Measurements from ENCODE around the gene MAP4. TPM values are rescaled to one million over a fixed set of nuclear protein-coding genes. Genes with fewer than 3 reads are reported as not detected.

The MAP4 gene
- total and polyA plus RNA-seq, 4 donors: 110 to 467 (median 266) TPM

GRCh38 chr3:47961815-47962606 is 54.2 kb downstream of the MAP4 start:
- DNase-seq (no peak), ATAC-seq (ENCODE audit: low FRiP score) (no peak)
- H3K36me3 ChIP-seq (ENCODE audit: control insufficient read depth in 1 of 2, insufficient read depth in 2 of 2, low read length in 1 of 2): no peaks in the 10 kb centered on the region
- H3K9me3 ChIP-seq (ENCODE audit: control insufficient read depth, low read length): no peaks in the 10 kb centered on the region
- no peaks in the 10 kb centered on the region for H3K27me3 ChIP-seq (ENCODE audit: control insufficient read depth in 1 of 2, insufficient read depth in 2 of 2, low read length in 1 of 2)
- no peak overlapping the region for H3K4me3 ChIP-seq (ENCODE audit: low read length in 2 of 2)
- no peak overlapping the region for H3K27ac ChIP-seq (ENCODE audit: low read depth in 1 of 2, low read length in 2 of 2)
- peaks cover 6 to 11% of the 10 kb centered on the region in 2 donors for H3K4me1 ChIP-seq (ENCODE audit: control insufficient read depth in 1 of 2, insufficient read depth in 2 of 2, low read length in 2 of 2)
- WGBS, 2 donors: 53 to 61% methylated on average over 5 of the region's 5 CpGs
- intact Hi-C loops (cut with DNase I): no loop called here

GRCh38 chr3:47961036-47961435 is 55.2 kb downstream of the MAP4 start:
- no peaks in the 10 kb centered on the region for H3K9me3 ChIP-seq (ENCODE audit: control insufficient read depth, low read length)
- 93 to 98% methylated on average over 1 of the region's 1 CpG for WGBS, 2 donors
- ATAC-seq (ENCODE audit: low FRiP score): no peak

GRCh38 chr3:47956521-47956920 is 59.7 kb downstream of the MAP4 start:
- WGBS, 2 donors: 92 to 94% methylated on average over 1 of the region's 1 CpG
- intact Hi-C loops (cut with DNase I): no loop called here

More at GRCh38 chr3:47961036-47961435, 55.2 kb downstream of the MAP4 start:
- Histone ChIP-seq H3K4me3 (ENCODE audit: low read length in 2 of 2) (no peak overlapping the region), H3K4me1 (ENCODE audit: control insufficient read depth in 1 of 2, insufficient read depth in 2 of 2, low read length in 2 of 2) (peaks cover 6 to 11% of the 10 kb centered on the region in 2 donors), H3K36me3 (ENCODE audit: control insufficient read depth in 1 of 2, insufficient read depth in 2 of 2, low read length in 1 of 2) (peaks cover 0 to 3% of the 10 kb centered on the region in 2 donors), H3K27me3 (ENCODE audit: control insufficient read depth in 1 of 2, insufficient read depth in 2 of 2, low read length in 1 of 2) (no peaks in the 10 kb centered on the region), H3K27ac (ENCODE audit: low read depth in 1 of 2, low read length in 2 of 2) (no peak overlapping the region)
- DNase-seq: no peak
- intact Hi-C loops (cut with DNase I): no loop called here

GRCh38 chr3:47954567-47954966 is 61.6 kb downstream of the MAP4 start:
- WGBS, 2 donors: 12 to 29% methylated on average over 1 of the region's 1 CpG
- Histone ChIP-seq H3K4me1 (ENCODE audit: control insufficient read depth in 1 of 2, insufficient read depth in 2 of 2, low read length in 2 of 2) (peaks cover 2 to 3% of the 10 kb centered on the region in 2 donors), H3K27me3 (ENCODE audit: control insufficient read depth in 1 of 2, insufficient read depth in 2 of 2, low read length in 1 of 2) (no peaks in the 10 kb centered on the region), H3K4me3 (ENCODE audit: low read length in 2 of 2) (no peak overlapping the region), H3K27ac (ENCODE audit: low read depth in 1 of 2, low read length in 2 of 2) (no peak overlapping the region), H3K9me3 (ENCODE audit: control insufficient read depth, low read length) (no peaks in the 10 kb centered on the region), H3K36me3 (ENCODE audit: control insufficient read depth in 1 of 2, insufficient read depth in 2 of 2, low read length in 1 of 2) (peaks cover 0 to 3% of the 10 kb centered on the region in 2 donors)
- ATAC-seq (ENCODE audit: low FRiP score): no peak
- no peak for DNase-seq
- intact Hi-C loops (cut with DNase I): no loop called here

More at GRCh38 chr3:47956521-47956920, 59.7 kb downstream of the MAP4 start:
- DNase-seq (no peak), ATAC-seq (ENCODE audit: low FRiP score) (no peak)
- Histone ChIP-seq H3K36me3 (ENCODE audit: control insufficient read depth in 1 of 2, insufficient read depth in 2 of 2, low read length in 1 of 2) (peaks cover 0 to 3% of the 10 kb centered on the region in 2 donors), H3K4me1 (ENCODE audit: control insufficient read depth in 1 of 2, insufficient read depth in 2 of 2, low read length in 2 of 2) (peaks cover 2 to 7% of the 10 kb centered on the region in 2 donors), H3K27me3 (ENCODE audit: control insufficient read depth in 1 of 2, insufficient read depth in 2 of 2, low read length in 1 of 2) (no peaks in the 10 kb centered on the region), H3K27ac (ENCODE audit: low read depth in 1 of 2, low read length in 2 of 2) (no peak overlapping the region), H3K9me3 (ENCODE audit: control insufficient read depth, low read length) (no peaks in the 10 kb centered on the region), H3K4me3 (ENCODE audit: low read length in 2 of 2) (no peak overlapping the region)

- Histone ChIP-seq H3K4me1 (ENCODE audit: control insufficient read depth in 1 of 2, insufficient read depth in 2 of 2, low read length in 2 of 2) (peaks cover 2 to 3% of the 10 kb centered on the region in 2 donors), H3K4me3 (ENCODE audit: low read length in 2 of 2) (no peak overlapping the region), H3K27me3 (ENCODE audit: control insufficient read depth in 1 of 2, insufficient read depth in 2 of 2, low read length in 1 of 2) (no peaks in the 10 kb centered on the region), H3K9me3 (ENCODE audit: control insufficient read depth, low read length) (no peaks in the 10 kb centered on the region), H3K36me3 (ENCODE audit: control insufficient read depth in 1 of 2, insufficient read depth in 2 of 2, low read length in 1 of 2) (no peaks in the 10 kb centered on the region), H3K27ac (ENCODE audit: low read depth in 1 of 2, low read length in 2 of 2) (no peak overlapping the region)
- WGBS, 2 donors: 72 to 75% methylated on average over 5 of the region's 5 CpGs
- intact Hi-C loops (cut with DNase I): no loop called here
- ATAC-seq (ENCODE audit: low FRiP score) (no peak), DNase-seq (no peak)
These were observed 65.6 kb downstream of the MAP4 start for GRCh38 chr3:47950453-47951169.

DNA sequence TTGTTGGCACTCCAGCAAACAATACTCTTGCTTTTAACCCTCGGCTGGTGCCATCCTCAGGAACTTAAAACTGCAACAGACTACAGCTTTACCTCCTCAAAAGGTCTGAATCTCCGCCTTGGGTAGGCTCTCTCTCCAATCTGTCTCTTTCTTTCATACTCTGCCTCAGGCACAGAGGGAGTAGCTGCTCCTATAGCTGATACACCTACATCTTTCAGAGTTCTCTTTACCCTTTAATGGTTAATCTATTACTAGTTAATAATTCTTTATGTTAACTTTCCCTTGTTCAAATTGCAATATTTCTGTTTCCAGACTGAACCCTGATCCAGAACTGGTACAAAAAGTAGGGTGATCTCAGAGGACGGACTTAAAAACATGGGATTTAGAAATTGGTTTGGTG is 66.2 kb downstream of the MAP4 start:
- Histone ChIP-seq H3K27ac (ENCODE audit: low read depth in 1 of 2, low read length in 2 of 2) (no peak overlapping the region), H3K36me3 (ENCODE audit: control insufficient read depth in 1 of 2, insufficient read depth in 2 of 2, low read length in 1 of 2) (no peaks in the 10 kb centered on the region), H3K4me1 (ENCODE audit: control insufficient read depth in 1 of 2, insufficient read depth in 2 of 2, low read length in 2 of 2) (peaks cover 2 to 3% of the 10 kb centered on the region in 2 donors), H3K9me3 (ENCODE audit: control insufficient read depth, low read length) (no peaks in the 10 kb centered on the region), H3K27me3 (ENCODE audit: control insufficient read depth in 1 of 2, insufficient read depth in 2 of 2, low read length in 1 of 2) (no peaks in the 10 kb centered on the region), H3K4me3 (ENCODE audit: low read length in 2 of 2) (no peak overlapping the region)
- no peak for DNase-seq
- ATAC-seq (ENCODE audit: low FRiP score): no peak
- intact Hi-C loops (cut with DNase I): no loop called here
- 89% methylated on average over 3 of the region's 3 CpGs for WGBS, 2 donors

- no peak for ATAC-seq (ENCODE audit: low FRiP score)
- intact Hi-C loops (cut with DNase I): no loop called here
These were observed 76.0 kb downstream of the MAP4 start for GRCh38 chr3:47940232-47940631.

GRCh38 chr3:47932421-47932820 is 83.8 kb downstream of the MAP4 start:
- Histone ChIP-seq H3K4me3 (ENCODE audit: low read length in 2 of 2) (no peak overlapping the region), H3K27ac (ENCODE audit: low read depth in 1 of 2, low read length in 2 of 2) (no peak overlapping the region), H3K36me3 (ENCODE audit: control insufficient read depth in 1 of 2, insufficient read depth in 2 of 2, low read length in 1 of 2) (peaks cover 0 to 2% of the 10 kb centered on the region in 2 donors), H3K9me3 (ENCODE audit: control insufficient read depth, low read length) (no peaks in the 10 kb centered on the region), H3K27me3 (ENCODE audit: control insufficient read depth in 1 of 2, insufficient read depth in 2 of 2, low read length in 1 of 2) (no peaks in the 10 kb centered on the region), H3K4me1 (ENCODE audit: control insufficient read depth in 1 of 2, insufficient read depth in 2 of 2, low read length in 2 of 2) (no peaks in the 10 kb centered on the region)
- ATAC-seq (ENCODE audit: low FRiP score) (no peak), DNase-seq (no peak)
- intact Hi-C loops (cut with DNase I): no loop called here
- WGBS, 2 donors: 53 to 58% methylated on average over 5 of the region's 5 CpGs

More at GRCh38 chr3:47940232-47940631, 76.0 kb downstream of the MAP4 start:
- WGBS, 2 donors: 97 to 100% methylated on average over 1 of the region's 1 CpG
- Histone ChIP-seq H3K4me1 (ENCODE audit: control insufficient read depth in 1 of 2, insufficient read depth in 2 of 2, low read length in 2 of 2) (no peaks in the 10 kb centered on the region), H3K27me3 (ENCODE audit: control insufficient read depth in 1 of 2, insufficient read depth in 2 of 2, low read length in 1 of 2) (no peaks in the 10 kb centered on the region), H3K27ac (ENCODE audit: low read depth in 1 of 2, low read length in 2 of 2) (no peak overlapping the region), H3K36me3 (ENCODE audit: control insufficient read depth in 1 of 2, insufficient read depth in 2 of 2, low read length in 1 of 2) (no peaks in the 10 kb centered on the region), H3K4me3 (ENCODE audit: low read length in 2 of 2) (no peak overlapping the region), H3K9me3 (ENCODE audit: control insufficient read depth, low read length) (no peaks in the 10 kb centered on the region)
- DNase-seq: no peak
